IPS-11a (cell line): ENCODE data around the gene KRTAP2-3.
"Not testable (repeated sequence)": the region's sequence is repeated elsewhere in the genome, so short reads cannot be mapped to it uniquely, and the experiment has no call there.

ENCODE experiments used
- H3K4me3 ChIP-seq: one replicate; pipeline ENCODE4 v1.5.1; 2013; ENCODE audit warnings: low read depth, low read length, control low read depth

KRTAP2-3 gene

GRCh38 chr17:41037853-41038350, 22.0 kb downstream of the KRTAP2-3 start:
- no peak overlapping the region for H3K4me3 ChIP-seq

- not testable (repeated sequence) for H3K4me3 ChIP-seq
These were observed 25.5 kb downstream of the KRTAP2-3 start, which contains the start of gene KRTAP1-3 for GRCh38 chr17:41034346-41034935. Gene KRTAP1-3 (minus strand): TSS chr17:41034874. CDS start chr17:41034821, 53 bp downstream.

GRCh38 chr17:41029633-41030245, 30.2 kb downstream of the KRTAP2-3 start, which contains the start of gene KRTAP1-4:
Gene KRTAP1-4 (minus strand): TSS chr17:41030195. CDS start chr17:41030078, 117 bp downstream.
- H3K4me3 ChIP-seq: no peak within 1 kb of the TSS

GRCh38 chr17:41026715-41027471, 33.0 kb downstream of the KRTAP2-3 start, which contains the start of gene KRTAP1-5:
Gene KRTAP1-5 (minus strand): TSS chr17:41027208. CDS start chr17:41027155, 53 bp downstream.
- no peak within 1 kb of the TSS for H3K4me3 ChIP-seq

GRCh38 chr17:41024697-41025096, 35.2 kb downstream of the KRTAP2-3 start:
- no peak overlapping the region for H3K4me3 ChIP-seq

DNA sequence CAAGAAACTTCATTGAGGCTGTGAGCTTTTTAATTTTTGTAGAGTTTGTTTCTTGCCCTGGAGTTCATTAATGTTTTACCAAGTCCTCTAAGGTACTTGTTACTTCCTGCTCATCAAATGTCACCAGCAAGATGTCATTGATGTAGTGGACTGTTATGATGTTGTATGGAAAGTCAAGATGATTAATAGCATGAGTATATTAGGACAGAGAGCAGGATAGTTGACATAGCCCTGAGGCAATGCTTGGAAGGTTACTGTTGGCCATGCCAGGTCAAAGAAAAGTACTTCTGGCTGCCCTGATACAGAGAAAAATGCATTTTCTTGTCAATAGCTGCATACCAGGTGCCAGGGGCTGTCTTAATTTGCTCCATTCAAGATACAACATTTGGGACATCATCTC, 39.6 kb downstream of the KRTAP2-3 start:
- H3K4me3 ChIP-seq: no peak overlapping the region

- no peak overlapping the region for H3K4me3 ChIP-seq
These were observed 40.5 kb downstream of the KRTAP2-3 start for GRCh38 chr17:41019415-41019814.

DNA sequence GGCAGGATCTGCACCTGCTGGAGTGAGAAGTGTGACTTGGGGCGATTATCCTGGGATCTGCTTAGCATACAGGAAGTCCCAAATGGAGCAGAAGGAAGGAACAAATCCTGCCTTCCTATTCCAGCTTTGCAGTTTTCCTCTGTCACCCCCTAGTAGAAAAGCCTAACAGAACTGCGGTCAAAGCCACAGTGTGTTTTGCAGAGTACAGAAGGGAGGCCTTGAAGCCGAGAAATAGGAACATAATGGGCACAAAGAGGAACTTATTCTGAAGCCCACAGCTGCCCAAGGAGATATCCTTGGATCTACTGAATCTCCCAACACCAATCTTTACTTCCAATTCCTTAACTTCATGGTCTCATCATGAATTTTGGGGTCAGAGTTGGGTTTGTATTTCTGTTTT, 41.4 kb downstream of the KRTAP2-3 start:
- H3K4me3 ChIP-seq: no peak overlapping the region

DNA sequence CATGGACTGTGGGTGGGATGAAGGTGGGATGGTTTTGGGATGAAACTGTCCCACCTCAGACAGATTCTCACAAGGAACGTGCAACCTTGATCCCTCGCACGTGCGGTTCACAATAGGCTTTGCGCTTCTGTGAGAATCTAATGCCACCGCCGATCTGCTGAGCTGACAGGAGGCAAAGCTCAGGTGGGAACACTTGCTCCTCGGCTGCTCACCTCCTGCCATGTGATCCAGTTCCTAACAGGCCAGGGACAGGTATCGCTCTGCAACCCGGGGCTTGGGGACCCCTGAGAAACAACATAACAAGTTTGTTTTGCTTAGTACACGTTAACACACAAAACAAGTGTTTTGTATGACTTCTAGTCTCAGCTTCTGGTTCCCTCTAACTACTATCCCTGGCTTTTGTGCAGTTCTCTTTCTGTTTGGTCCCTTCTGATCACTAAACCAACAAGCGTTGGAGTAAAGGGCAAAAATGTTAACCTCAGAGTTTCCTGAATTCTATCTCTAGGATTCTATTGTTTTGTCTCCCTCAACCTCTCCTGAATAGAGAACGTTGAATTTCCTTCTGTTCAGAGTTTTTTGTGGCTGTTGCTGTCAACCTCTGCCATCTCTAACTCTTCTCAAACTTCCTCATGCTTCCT, 43.2 kb downstream of the KRTAP2-3 start:
- H3K4me3 ChIP-seq: no peak overlapping the region

DNA sequence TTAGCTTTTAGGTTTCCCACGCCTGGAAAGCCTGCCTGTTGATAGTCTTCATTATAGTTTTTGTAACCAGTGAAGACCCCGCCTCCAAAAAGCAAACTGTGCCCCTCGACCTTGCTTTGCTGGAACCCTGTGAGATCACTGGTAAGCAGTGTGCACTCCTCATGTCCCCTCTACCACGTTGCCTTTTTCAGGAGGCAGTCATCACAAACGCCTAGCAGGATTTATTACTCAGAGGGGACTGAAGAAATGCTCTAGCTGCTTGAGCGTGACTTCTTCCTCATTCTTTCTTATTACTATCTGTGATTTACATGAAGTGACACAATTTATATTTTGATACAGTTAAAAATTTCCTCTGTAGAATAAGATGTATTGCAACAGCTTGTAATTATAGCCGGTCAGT, 44.5 kb downstream of the KRTAP2-3 start:
- no peak overlapping the region for H3K4me3 ChIP-seq

DNA sequence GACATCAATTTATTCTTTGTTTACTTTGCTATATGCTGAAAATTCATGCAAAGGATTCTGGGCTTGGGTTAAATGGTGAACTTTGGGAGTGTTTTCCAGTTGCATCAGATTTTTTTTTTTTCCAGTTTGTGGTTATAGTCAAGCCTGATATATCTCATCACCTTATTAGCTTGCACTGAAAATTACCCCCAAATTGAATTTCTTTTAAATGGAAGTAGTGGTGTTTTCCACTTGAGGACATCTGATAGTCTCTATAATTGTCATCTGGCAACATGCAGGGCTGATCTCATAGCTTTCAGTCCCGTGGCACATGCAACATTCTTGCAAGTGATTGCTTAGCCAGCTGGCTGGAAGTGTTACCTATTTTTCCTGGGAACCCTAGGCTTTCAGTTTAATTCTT, 46.3 kb downstream of the KRTAP2-3 start:
- H3K4me3 ChIP-seq: no peak overlapping the region

- no peak overlapping the region for H3K4me3 ChIP-seq
These were observed 46.7 kb downstream of the KRTAP2-3 start for GRCh38 chr17:41013181-41013580.

GRCh38 chr17:41012326-41013120, 47.4 kb downstream of the KRTAP2-3 start:
- no peak overlapping the region for H3K4me3 ChIP-seq

- H3K4me3 ChIP-seq: no peak overlapping the region
These were observed 49.5 kb downstream of the KRTAP2-3 start for GRCh38 chr17:41010441-41010840.

- H3K4me3 ChIP-seq: no peak overlapping the region
These were observed 50.0 kb downstream of the KRTAP2-3 start for GRCh38 chr17:41009936-41010335.

DNA sequence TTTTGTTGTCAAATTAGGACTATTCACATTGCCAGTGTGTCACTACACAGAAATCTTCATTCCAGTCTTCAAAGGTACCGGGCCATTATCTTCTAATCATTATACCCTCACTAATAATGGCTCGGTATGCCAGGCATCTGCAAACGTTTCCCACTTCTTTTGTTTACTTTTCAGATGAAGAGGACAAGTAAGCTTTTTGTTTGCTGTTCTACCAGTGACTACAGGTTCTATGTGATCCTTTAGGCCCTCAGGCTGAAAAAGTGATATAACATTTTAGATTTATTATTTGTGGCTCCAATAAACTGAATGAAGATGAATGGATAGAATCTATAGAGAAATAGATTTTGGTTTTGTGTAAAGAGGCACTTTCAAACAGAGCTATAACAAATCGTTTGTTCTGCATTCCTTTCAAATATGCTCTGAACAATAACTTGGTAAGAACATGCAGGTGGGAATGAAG, 50.6 kb downstream of the KRTAP2-3 start:
- H3K4me3 ChIP-seq: no peak overlapping the region
